Astrocyte (in vitro differentiated cells and primary cell): ENCODE data around the gene TMED8.
"Not testable (repeated sequence)": the region's sequence is repeated elsewhere in the genome, so short reads cannot be mapped to it uniquely, and the experiment has no call there.

ENCODE experiments used
- CTCF ChIP-seq: IDR thresholded peaks from 2 replicates; pipeline ENCODE4 v1.5.1; 2011; ENCODE audit warnings: low read depth, mild to moderate bottlenecking, inconsistent platforms, low read length, moderate library complexity; ENCODE audit not compliant: insufficient read depth
- EZH2 ChIP-seq: IDR thresholded peaks from 2 replicates; pipeline ENCODE4 v1.6.1; 2012; ENCODE audit warnings: mild to moderate bottlenecking, low read length, inconsistent platforms; ENCODE audit not compliant: insufficient read depth

GRCh38 chr14:77318756-77319155 lies 58.1 kb downstream of the TMED8 start:
- TF ChIP-seq CTCF, EZH2: not testable (repeated sequence)
